NB4 (cell line): ENCODE data around the gene CSF3R.

ENCODE experiments used
- MYC ChIP-seq: IDR thresholded peaks from 2 replicates; pipeline ENCODE4 v1.6.1; 2011; ENCODE audit warnings: low read depth, low read length
- POLR2A ChIP-seq: IDR thresholded peaks from 2 replicates; pipeline ENCODE4 v1.6.1; 2011; ENCODE audit warnings: mild to moderate bottlenecking; ENCODE audit not compliant: insufficient read length; ENCODE audit errors: extremely low read depth
- TF ChIP-seq, protein P1 (sequence below): IDR thresholded peaks from 2 replicates; pipeline ENCODE4 v1.6.1; 2011; ENCODE audit warnings: low read depth, low read length
- TF ChIP-seq, protein P2 (sequence below): IDR thresholded peaks from one replicate; pipeline ENCODE4 v1.5.1; 2012; ENCODE audit warnings: low read depth, low read length

DNA sequence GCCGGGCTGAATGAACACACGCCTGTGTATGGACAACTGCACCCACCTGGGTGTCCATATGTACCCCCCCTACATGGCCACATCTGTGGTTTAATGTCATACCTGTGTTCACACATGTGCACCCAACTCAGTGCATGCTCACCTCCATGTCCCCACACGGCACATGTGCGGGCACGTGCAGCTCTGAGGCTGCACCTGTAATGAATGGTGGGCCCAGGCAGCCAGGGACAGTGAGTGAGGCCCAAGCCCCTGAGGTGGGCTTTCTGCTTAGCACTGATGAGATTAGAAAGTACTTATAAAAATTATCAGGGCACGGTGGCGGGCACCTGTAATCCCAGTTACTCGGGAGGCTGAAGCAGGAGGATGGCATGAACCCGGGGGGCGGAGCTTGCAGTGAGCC, 42.5 kb upstream of the CSF3R start:
- TF ChIP-seq, protein P1, sequence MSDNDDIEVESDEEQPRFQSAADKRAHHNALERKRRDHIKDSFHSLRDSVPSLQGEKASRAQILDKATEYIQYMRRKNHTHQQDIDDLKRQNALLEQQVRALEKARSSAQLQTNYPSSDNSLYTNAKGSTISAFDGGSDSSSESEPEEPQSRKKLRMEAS = no peak
- TF ChIP-seq, protein P2, sequence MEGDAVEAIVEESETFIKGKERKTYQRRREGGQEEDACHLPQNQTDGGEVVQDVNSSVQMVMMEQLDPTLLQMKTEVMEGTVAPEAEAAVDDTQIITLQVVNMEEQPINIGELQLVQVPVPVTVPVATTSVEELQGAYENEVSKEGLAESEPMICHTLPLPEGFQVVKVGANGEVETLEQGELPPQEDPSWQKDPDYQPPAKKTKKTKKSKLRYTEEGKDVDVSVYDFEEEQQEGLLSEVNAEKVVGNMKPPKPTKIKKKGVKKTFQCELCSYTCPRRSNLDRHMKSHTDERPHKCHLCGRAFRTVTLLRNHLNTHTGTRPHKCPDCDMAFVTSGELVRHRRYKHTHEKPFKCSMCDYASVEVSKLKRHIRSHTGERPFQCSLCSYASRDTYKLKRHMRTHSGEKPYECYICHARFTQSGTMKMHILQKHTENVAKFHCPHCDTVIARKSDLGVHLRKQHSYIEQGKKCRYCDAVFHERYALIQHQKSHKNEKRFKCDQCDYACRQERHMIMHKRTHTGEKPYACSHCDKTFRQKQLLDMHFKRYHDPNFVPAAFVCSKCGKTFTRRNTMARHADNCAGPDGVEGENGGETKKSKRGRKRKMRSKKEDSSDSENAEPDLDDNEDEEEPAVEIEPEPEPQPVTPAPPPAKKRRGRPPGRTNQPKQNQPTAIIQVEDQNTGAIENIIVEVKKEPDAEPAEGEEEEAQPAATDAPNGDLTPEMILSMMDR = no peak
- TF ChIP-seq POLR2A (no peak), MYC (no peak)
